ENCODE measurements around the gene POLR2E. TPM values are rescaled to one million over a fixed set of nuclear protein-coding genes. Genes with fewer than 3 reads are reported as not detected.
A peak's percentile ranks its signal among the peaks of the same experiment; 100 is the strongest.

The POLR2E gene
- total and polyA plus RNA-seq, 2 of the 13 experiments (the other 11 are each of a cell fraction or from before 2014, with no cell fraction given): 140 to 272 TPM

- TF ChIP-seq CREB3 (CRISPR knock-in tag; IDR thresholded peaks at IDR 0.05) (no peak), HES4 (CRISPR knock-in tag; IDR thresholded peaks at IDR 0.05; ENCODE audit: borderline replicate concordance) (no peak), RFXAP (CRISPR knock-in tag; IDR thresholded peaks at IDR 0.05; ENCODE audit: borderline replicate concordance) (peak; percentile 59; the same call in 1 of the 2 replicates), ZNF124 (CRISPR knock-in tag; IDR thresholded peaks at IDR 0.05) (peak; percentile 28; the same call in 1 of the 2 replicates), ATF7-NPFF (CRISPR knock-in tag; IDR thresholded peaks at IDR 0.05; ENCODE audit: low read depth) (0 out of 2 replicates have a peak, but pooled peaks have one; percentile 17), BCL6 (CRISPR knock-in tag; IDR thresholded peaks at IDR 0.05) (peak; percentile 30; the same call in 1 of the 2 replicates), ZBTB1 (CRISPR knock-in tag; IDR thresholded peaks at IDR 0.05; ENCODE audit: borderline replicate concordance) (no peak), NPAS2 (CRISPR knock-in tag; IDR thresholded peaks at IDR 0.05; ENCODE audit: borderline replicate concordance) (no peak), REST (IDR thresholded peaks at IDR 0.05; ENCODE audit: borderline replicate concordance in 1 of 2, low read depth in 1 of 2, low read length in 2 of 2) (no peak), ZNF576 (CRISPR knock-in tag; IDR thresholded peaks at IDR 0.05) (peak; percentile 65; the same call in 1 of the 2 replicates), ARID4A (CRISPR knock-in tag; IDR thresholded peaks at IDR 0.05; ENCODE audit: borderline replicate concordance) (peak; percentile 94), KDM4B (CRISPR knock-in tag; IDR thresholded peaks at IDR 0.05) (no peak), HOXA3 (CRISPR knock-in tag; IDR thresholded peaks at IDR 0.05) (peak; percentile 79), RFX3 (CRISPR knock-in tag; IDR thresholded peaks at IDR 0.05) (no peak), MAF1 (CRISPR knock-in tag; IDR thresholded peaks at IDR 0.05; ENCODE audit: borderline replicate concordance) (no peak), ZNF563 (CRISPR knock-in tag; IDR thresholded peaks at IDR 0.05) (no peak), JUN (CRISPR knock-in tag; IDR thresholded peaks at IDR 0.05) (no peak), ZNF331 (CRISPR knock-in tag; IDR thresholded peaks at IDR 0.05) (peak; percentile 68; the same call in 1 of the 2 replicates), THAP11 (CRISPR knock-in tag; IDR thresholded peaks at IDR 0.05) (peak; percentile 77), HMG20B (CRISPR knock-in tag; conservative IDR thresholded peaks at IDR 0.05) (no peak)
Measured at GRCh38 chr19:1113030-1113985, 18.1 kb upstream of the POLR2E start (continued).
